ENCODE measurements around the gene GYG1.

DNA sequence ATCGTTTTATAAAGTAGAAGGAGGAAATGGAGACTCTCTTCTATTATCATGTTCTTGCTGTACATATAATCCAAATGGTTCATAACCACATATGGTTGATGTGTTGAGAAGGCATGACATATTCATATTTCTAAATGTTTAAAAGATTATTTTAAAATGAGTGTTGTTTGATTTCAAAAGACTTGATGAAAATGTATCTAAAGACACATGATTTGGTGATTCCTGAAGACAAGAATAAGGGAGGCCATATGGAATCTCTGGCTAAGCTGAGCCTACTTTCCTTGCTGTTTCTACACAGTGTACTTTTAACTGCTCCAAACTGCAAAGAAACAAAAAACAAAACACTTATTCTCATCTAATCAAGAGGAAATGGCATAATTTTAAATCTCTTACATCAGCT is 23.0 kb upstream of the GYG1 start:
- TF ChIP-seq CTCF (IDR thresholded peaks at IDR 0.05) (no peak), POLR2A (IDR thresholded peaks at IDR 0.05) (no peak)
